HUES64 (cell line): ENCODE measurements around the gene PEAK1.

Source experiments
- H3K27ac ChIP-seq: 2 replicates; pipeline ENCODE4 v1.7.0; 2013; ENCODE audit warnings: low read depth, low read length, inconsistent platforms
- H3K27me3 ChIP-seq: 2 replicates; pipeline ENCODE4 v1.6.1; 2013; ENCODE audit warnings: mild to moderate bottlenecking, low read length; ENCODE audit not compliant: insufficient read depth
- H3K36me3 ChIP-seq: 2 replicates; pipeline ENCODE4 v1.6.1; 2013; ENCODE audit warnings: mild to moderate bottlenecking, low read length; ENCODE audit not compliant: insufficient read depth
- H3K4me1 ChIP-seq: 2 replicates; pipeline ENCODE4 v1.6.1; 2013; ENCODE audit warnings: mild to moderate bottlenecking, low read length, moderate library complexity; ENCODE audit not compliant: insufficient read depth
- H3K4me3 ChIP-seq: 2 replicates; pipeline ENCODE4 v1.5.1; 2013; ENCODE audit warnings: mild to moderate bottlenecking, low read length, moderate library complexity
- H3K9ac ChIP-seq: 2 replicates; pipeline ENCODE4 v1.6.1; 2013; ENCODE audit warnings: mild to moderate bottlenecking, low read depth, low read length
- H3K9me3 ChIP-seq: 2 replicates; pipeline ENCODE4 v1.6.1; 2013; ENCODE audit warnings: low read depth, low read length; ENCODE audit not compliant: insufficient read depth
- WGBS: fragments of 150-250, 120-280 bp; methylation state at CpG from one replicate; pipeline ENCODE4 v1.1.7; 2013; ENCODE audit warnings: missing lambda C conversion rate; 5-methylcytosine and 5-hydroxymethylcytosine counted together

The PEAK1 gene

GRCh38 chr15:77376770-77377169 is 43.1 kb downstream of the PEAK1 start:
- Histone ChIP-seq H3K9me3 (no peaks in the 10 kb centered on the region), H3K9ac (no peak overlapping the region), H3K4me1 (no peaks in the 10 kb centered on the region), H3K4me3 (no peak overlapping the region), H3K27ac (no peak overlapping the region), H3K27me3 (no peaks in the 10 kb centered on the region), H3K36me3 (no peaks in the 10 kb centered on the region)
- 86% methylated on average over 1 of the region's 1 CpG for WGBS

GRCh38 chr15:77375133-77375532 is 44.8 kb downstream of the PEAK1 start:
- WGBS = no CpG with 5 or more reads among the region's 1 CpG
- H3K9me3 ChIP-seq = no peaks in the 10 kb centered on the region
- no peak overlapping the region for H3K9ac ChIP-seq

GRCh38 chr15:77373441-77373840 is 46.5 kb downstream of the PEAK1 start:
- 96% methylated on average over 3 of the region's 4 CpGs for WGBS
- no peaks in the 10 kb centered on the region for H3K4me1 ChIP-seq

More at GRCh38 chr15:77375133-77375532, 44.8 kb downstream of the PEAK1 start:
- Histone ChIP-seq H3K4me1 (no peaks in the 10 kb centered on the region), H3K27ac (no peak overlapping the region), H3K27me3 (no peaks in the 10 kb centered on the region), H3K4me3 (no peak overlapping the region), H3K36me3 (no peaks in the 10 kb centered on the region)

GRCh38 chr15:77371850-77372563 is 47.9 kb downstream of the PEAK1 start:
- 97% methylated on average over 4 of the region's 5 CpGs for WGBS

More at GRCh38 chr15:77373441-77373840, 46.5 kb downstream of the PEAK1 start:
- H3K9ac ChIP-seq = no peak overlapping the region
- H3K36me3 ChIP-seq = no peaks in the 10 kb centered on the region
- no peak overlapping the region for H3K4me3 ChIP-seq
- H3K27ac ChIP-seq = no peak overlapping the region
- H3K9me3 ChIP-seq = no peaks in the 10 kb centered on the region
- no peaks in the 10 kb centered on the region for H3K27me3 ChIP-seq

GRCh38 chr15:77370580-77370979 is 49.3 kb downstream of the PEAK1 start:
- no peaks in the 10 kb centered on the region for H3K4me1 ChIP-seq
- 94% methylated on average over 8 of the region's 8 CpGs for WGBS

More at GRCh38 chr15:77371850-77372563, 47.9 kb downstream of the PEAK1 start:
- no peak overlapping the region for H3K27ac ChIP-seq
- H3K9ac ChIP-seq = no peak overlapping the region
- no peak overlapping the region for H3K4me3 ChIP-seq
- H3K36me3 ChIP-seq = no peaks in the 10 kb centered on the region
- no peaks in the 10 kb centered on the region for H3K27me3 ChIP-seq
- no peaks in the 10 kb centered on the region for H3K9me3 ChIP-seq
- no peaks in the 10 kb centered on the region for H3K4me1 ChIP-seq

GRCh38 chr15:77369168-77369567 is 50.7 kb downstream of the PEAK1 start:
- no peaks in the 10 kb centered on the region for H3K4me1 ChIP-seq
- H3K27me3 ChIP-seq = no peaks in the 10 kb centered on the region
- H3K9ac ChIP-seq = no peak overlapping the region
- no peaks in the 10 kb centered on the region for H3K9me3 ChIP-seq
- 89% methylated on average over 3 of the region's 4 CpGs for WGBS
- no peak overlapping the region for H3K4me3 ChIP-seq
- H3K27ac ChIP-seq = no peak overlapping the region
- no peaks in the 10 kb centered on the region for H3K36me3 ChIP-seq

More at GRCh38 chr15:77370580-77370979, 49.3 kb downstream of the PEAK1 start:
- Histone ChIP-seq H3K36me3 (no peaks in the 10 kb centered on the region), H3K9me3 (no peaks in the 10 kb centered on the region), H3K9ac (no peak overlapping the region), H3K4me3 (no peak overlapping the region), H3K27me3 (no peaks in the 10 kb centered on the region), H3K27ac (no peak overlapping the region)

GRCh38 chr15:77367631-77368030 is 52.3 kb downstream of the PEAK1 start:
- Histone ChIP-seq H3K36me3 (no peaks in the 10 kb centered on the region), H3K27me3 (no peaks in the 10 kb centered on the region), H3K27ac (no peak overlapping the region), H3K9ac (no peak overlapping the region), H3K4me1 (no peaks in the 10 kb centered on the region), H3K4me3 (no peak overlapping the region), H3K9me3 (no peaks in the 10 kb centered on the region)
- 80% methylated on average over 1 of the region's 2 CpGs for WGBS

GRCh38 chr15:77361456-77361855 is 58.4 kb downstream of the PEAK1 start:
- no peaks in the 10 kb centered on the region for H3K27me3 ChIP-seq
- no peak overlapping the region for H3K27ac ChIP-seq
- WGBS = 82% methylated on average over 1 of the region's 1 CpG
- H3K9me3 ChIP-seq = no peaks in the 10 kb centered on the region
- no peaks in the 10 kb centered on the region for H3K36me3 ChIP-seq
- no peak overlapping the region for H3K4me3 ChIP-seq
- no peaks in the 10 kb centered on the region for H3K4me1 ChIP-seq
- H3K9ac ChIP-seq = no peak overlapping the region

- H3K9me3 ChIP-seq = no peaks in the 10 kb centered on the region
- no peaks in the 10 kb centered on the region for H3K4me1 ChIP-seq
- WGBS = 94% methylated on average over 5 of the region's 5 CpGs
- H3K36me3 ChIP-seq = no peaks in the 10 kb centered on the region
- H3K9ac ChIP-seq = no peak overlapping the region
- H3K27me3 ChIP-seq = no peaks in the 10 kb centered on the region
- no peak overlapping the region for H3K4me3 ChIP-seq
- H3K27ac ChIP-seq = no peak overlapping the region
These were observed 61.2 kb downstream of the PEAK1 start for GRCh38 chr15:77358545-77359240.

GRCh38 chr15:77356305-77356704 is 63.6 kb downstream of the PEAK1 start:
- H3K4me1 ChIP-seq = peaks cover 8% of the 10 kb centered on the region
- H3K4me3 ChIP-seq = no peak overlapping the region
- no peaks in the 10 kb centered on the region for H3K36me3 ChIP-seq
- 92% methylated on average over 2 of the region's 3 CpGs for WGBS
- no peak overlapping the region for H3K9ac ChIP-seq
- H3K9me3 ChIP-seq = no peaks in the 10 kb centered on the region
- no peak overlapping the region for H3K27ac ChIP-seq
- no peaks in the 10 kb centered on the region for H3K27me3 ChIP-seq

GRCh38 chr15:77355321-77355720 is 64.6 kb downstream of the PEAK1 start:
- WGBS = 93% methylated on average over 3 of the region's 3 CpGs
- H3K9ac ChIP-seq = no peak overlapping the region
- peaks cover 18% of the 10 kb centered on the region for H3K4me1 ChIP-seq
- H3K9me3 ChIP-seq = no peaks in the 10 kb centered on the region
- H3K4me3 ChIP-seq = no peak overlapping the region
- no peak overlapping the region for H3K27ac ChIP-seq
- no peaks in the 10 kb centered on the region for H3K27me3 ChIP-seq
- no peaks in the 10 kb centered on the region for H3K36me3 ChIP-seq
